GM18508 (cell line): ENCODE results near the gene MOB2.
"Not testable (repeated sequence)": the region's sequence is repeated elsewhere in the genome, so short reads cannot be mapped to it uniquely, and the experiment has no call there.

Experiments
- ATAC-seq: cut with Tn5 transposase; IDR thresholded peaks from one replicate; pipeline ENCODE4 v1.9.1; 2021; ENCODE audit warnings: moderate number of reproducible peaks; ENCODE audit not compliant: insufficient read depth, unreplicated experiment

The MOB2 gene

GRCh38 chr11:1428762-1429316, 57.7 kb downstream of the MOB2 start:
- ATAC-seq: no peak

DNA sequence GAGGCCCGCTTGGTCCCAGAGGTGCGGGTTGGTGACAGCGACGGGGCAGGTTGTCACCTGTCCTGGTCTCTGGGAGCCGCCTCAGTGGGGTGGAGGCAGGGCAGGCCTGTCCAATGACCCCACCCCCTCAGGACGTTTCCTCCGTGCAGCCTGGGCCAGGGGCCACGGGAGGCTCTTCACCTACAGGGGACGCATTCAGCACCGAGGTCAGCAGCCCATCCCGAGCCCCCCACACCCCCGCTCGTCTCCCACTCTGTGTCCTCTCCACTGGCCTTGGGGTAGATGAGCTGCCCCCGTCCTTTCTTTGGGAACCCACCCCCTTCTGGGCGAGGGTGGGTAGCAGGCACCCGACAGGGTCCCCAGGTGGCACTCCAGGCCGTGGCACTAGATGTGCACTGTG, 61.1 kb downstream of the MOB2 start:
- no peak for ATAC-seq

DNA sequence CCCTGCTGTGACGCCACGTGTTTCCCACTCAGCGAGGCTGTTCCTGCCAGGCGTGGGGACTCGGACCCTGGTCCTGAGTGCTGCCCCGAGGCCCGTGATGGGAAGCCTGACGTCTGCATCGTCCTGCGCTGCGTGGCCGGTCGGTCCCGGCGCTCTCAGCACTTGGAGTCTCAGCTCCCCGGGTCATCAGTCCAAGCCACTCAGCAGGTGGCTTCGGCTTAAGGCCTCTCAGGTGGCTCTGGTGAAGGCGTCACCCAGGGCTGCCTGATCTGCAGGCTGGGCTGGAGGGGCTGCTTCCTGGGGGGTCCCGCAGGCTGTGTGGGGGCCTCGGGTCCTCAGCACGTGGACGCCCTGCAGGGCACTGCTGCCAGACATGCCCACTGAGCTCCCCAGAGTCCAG, 61.6 kb downstream of the MOB2 start:
- ATAC-seq: no peak

DNA sequence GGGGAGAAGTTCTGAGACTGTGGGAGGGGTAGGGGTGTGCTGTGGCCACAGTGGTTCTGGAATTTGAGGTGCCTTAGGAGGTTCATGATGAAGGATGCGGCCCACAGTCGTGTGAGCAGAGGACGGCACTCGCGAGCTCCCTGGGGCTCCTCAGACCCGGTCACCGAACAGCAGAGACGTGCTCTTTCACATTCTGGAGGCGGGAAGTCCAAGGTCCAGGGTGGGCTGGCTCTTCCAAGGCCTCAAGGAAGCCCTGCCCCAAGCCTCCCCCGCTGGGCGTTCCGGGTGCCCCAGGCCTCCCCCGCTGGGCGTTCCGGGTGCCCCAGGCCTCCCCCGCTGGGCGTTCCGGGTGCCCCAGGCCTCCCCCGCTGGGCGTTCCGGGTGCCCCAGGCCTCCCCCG, 63.2 kb downstream of the MOB2 start:
- ATAC-seq: not testable (repeated sequence)

- no peak for ATAC-seq
These were observed 63.6 kb downstream of the MOB2 start for GRCh38 chr11:1422981-1423380.

GRCh38 chr11:1422481-1422880, 64.1 kb downstream of the MOB2 start:
- no peak for ATAC-seq

DNA sequence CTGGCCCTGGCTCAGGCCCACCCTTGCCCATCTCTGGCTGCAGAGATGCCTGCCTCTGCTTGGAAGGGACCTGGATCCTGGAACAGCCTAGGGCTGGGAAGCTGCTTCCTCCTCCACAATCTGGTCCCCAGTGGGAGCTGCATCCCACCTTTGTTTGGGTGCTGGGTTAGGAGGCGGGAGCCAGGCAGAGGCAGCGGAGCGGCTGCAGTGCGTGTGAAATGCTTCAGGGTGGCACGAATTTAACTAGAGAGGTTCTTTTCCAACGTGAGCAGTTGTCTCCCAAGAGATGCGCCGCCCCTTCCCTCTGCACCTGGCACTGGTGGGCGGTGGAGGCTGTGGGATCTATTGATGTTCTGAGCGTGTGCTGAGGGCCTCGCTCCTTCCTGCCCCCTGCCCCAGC, 65.3 kb downstream of the MOB2 start:
- ATAC-seq: no peak

- ATAC-seq: no peak
These were observed 66.8 kb downstream of the MOB2 start for GRCh38 chr11:1419811-1420210.
